ENCODE results near the gene RASA3.

RASA3 gene

DNA sequence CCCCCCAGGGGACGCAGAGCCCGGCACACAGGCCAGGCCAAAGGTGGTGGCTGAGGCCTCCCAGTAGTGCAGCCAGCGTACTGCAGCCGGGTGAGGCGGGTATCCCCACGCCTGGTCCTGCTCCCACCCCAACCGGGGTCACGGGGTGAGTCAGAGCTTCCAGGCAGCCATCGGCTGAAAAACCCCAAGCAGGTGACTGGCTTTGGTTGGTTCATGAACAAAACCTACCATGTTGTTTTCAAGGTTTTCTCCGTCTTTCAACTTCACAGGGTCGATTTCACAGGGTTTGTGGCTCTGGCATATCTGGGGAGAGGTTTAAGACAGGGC is 116.5 kb downstream of the RASA3 start:
- Histone ChIP-seq H3K27ac (ENCODE audit: low read length) (no peak overlapping the region), H3K36me3 (ENCODE audit: insufficient read depth, low read length) (peaks cover 91% of the 10 kb centered on the region), H3K27me3 (ENCODE audit: insufficient read depth, low read length, poor library complexity) (no peaks in the 10 kb centered on the region), H3K4me3 (ENCODE audit: low read depth in 1 of 2, low read length in 2 of 2) (no peak overlapping the region), H3K9ac (ENCODE audit: low read depth, low read length) (no peak overlapping the region), H3K4me1 (ENCODE audit: insufficient read depth, low read length) (no peaks in the 10 kb centered on the region), H3K4me2 (ENCODE audit: insufficient read depth, low read length) (no peak overlapping the region), H3K79me2 (ENCODE audit: insufficient read depth, low read length) (no peaks in the 10 kb centered on the region), H2AFZ (ENCODE audit: low read depth, low read length) (no peak overlapping the region), H4K20me1 (ENCODE audit: insufficient read depth, low read length) (peaks cover 10% of the 10 kb centered on the region; the same call in 1 of the 2 replicates), H3K9me3 (ENCODE audit: insufficient read depth, low read length, severe bottlenecking) (no peaks in the 10 kb centered on the region)
- ATAC-seq (ENCODE audit: insufficient read depth, low read depth) (no peak), DNase-seq (no peak)
- no peak for TF ChIP-seq EZH2 (IDR thresholded peaks at IDR 0.05; ENCODE audit: borderline replicate concordance, low read depth, low read length, severe bottlenecking)
- TF ChIP-seq, protein P1, sequence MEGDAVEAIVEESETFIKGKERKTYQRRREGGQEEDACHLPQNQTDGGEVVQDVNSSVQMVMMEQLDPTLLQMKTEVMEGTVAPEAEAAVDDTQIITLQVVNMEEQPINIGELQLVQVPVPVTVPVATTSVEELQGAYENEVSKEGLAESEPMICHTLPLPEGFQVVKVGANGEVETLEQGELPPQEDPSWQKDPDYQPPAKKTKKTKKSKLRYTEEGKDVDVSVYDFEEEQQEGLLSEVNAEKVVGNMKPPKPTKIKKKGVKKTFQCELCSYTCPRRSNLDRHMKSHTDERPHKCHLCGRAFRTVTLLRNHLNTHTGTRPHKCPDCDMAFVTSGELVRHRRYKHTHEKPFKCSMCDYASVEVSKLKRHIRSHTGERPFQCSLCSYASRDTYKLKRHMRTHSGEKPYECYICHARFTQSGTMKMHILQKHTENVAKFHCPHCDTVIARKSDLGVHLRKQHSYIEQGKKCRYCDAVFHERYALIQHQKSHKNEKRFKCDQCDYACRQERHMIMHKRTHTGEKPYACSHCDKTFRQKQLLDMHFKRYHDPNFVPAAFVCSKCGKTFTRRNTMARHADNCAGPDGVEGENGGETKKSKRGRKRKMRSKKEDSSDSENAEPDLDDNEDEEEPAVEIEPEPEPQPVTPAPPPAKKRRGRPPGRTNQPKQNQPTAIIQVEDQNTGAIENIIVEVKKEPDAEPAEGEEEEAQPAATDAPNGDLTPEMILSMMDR (IDR thresholded peaks at IDR 0.05; ENCODE audit: borderline replicate concordance, extremely low read depth, low read length, poor library complexity, severe bottlenecking): no peak

DNA sequence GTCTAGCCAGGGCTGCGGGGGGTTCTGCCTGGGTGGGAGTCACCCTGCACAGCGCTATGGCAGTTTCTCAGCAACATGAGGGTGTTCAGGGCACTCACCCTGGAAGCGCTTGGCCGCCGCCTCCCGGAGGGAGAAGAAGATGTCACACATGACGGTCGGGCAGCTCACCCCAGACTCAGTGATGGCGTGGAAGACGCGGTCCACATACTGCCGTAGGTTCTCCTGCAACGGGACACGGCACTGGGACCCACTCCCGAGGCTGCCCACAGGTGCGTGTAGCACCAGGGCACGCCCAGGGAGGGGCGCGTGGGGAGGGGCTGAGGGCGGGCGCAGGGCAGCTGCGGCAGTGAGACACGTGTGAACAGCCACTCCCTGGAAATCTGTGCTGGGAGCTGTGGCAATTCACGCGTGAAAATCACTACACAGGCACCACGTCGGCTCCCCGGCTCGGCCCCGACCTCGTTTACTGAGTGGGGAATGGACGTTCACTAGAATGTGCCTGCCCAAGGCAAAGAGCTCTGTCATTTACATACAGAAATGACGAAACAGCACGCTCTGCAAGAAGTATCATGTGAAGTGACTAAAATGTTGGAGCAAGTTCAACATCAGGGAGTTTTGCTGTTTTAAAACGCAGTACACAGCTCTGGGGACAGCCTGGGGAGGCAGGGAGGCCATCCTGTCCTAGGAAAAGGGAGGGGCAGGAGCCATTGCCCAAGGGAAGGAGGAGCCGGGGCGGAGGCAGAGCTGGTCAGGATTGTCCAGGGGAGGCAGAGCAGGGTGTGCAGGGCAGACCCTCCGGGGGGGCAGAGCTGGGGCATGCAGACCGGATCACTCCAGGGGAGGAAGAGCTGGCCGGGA is 117.1 kb downstream of the RASA3 start:
- TF ChIP-seq, protein P1 (IDR thresholded peaks at IDR 0.05; ENCODE audit: borderline replicate concordance, extremely low read depth, low read length, poor library complexity, severe bottlenecking): no peak
- no peak for TF ChIP-seq EZH2 (IDR thresholded peaks at IDR 0.05; ENCODE audit: borderline replicate concordance, low read depth, low read length, severe bottlenecking)
- DNase-seq (no peak), ATAC-seq (ENCODE audit: insufficient read depth, low read depth) (no peak)
- peaks cover 89% of the 10 kb centered on the region for H3K36me3 ChIP-seq (ENCODE audit: insufficient read depth, low read length)
- H4K20me1 ChIP-seq (ENCODE audit: insufficient read depth, low read length): peaks cover 12% of the 10 kb centered on the region; the same call in 1 of the 2 replicates
- H3K27me3 ChIP-seq (ENCODE audit: insufficient read depth, low read length, poor library complexity): no peaks in the 10 kb centered on the region
- H3K4me2 ChIP-seq (ENCODE audit: insufficient read depth, low read length): no peak overlapping the region
- no peak overlapping the region for H3K9ac ChIP-seq (ENCODE audit: low read depth, low read length)
- H3K9me3 ChIP-seq (ENCODE audit: insufficient read depth, low read length, severe bottlenecking): no peaks in the 10 kb centered on the region
- H3K79me2 ChIP-seq (ENCODE audit: insufficient read depth, low read length): no peaks in the 10 kb centered on the region
- H3K27ac ChIP-seq (ENCODE audit: low read length): no peak overlapping the region
- no peaks in the 10 kb centered on the region for H3K4me1 ChIP-seq (ENCODE audit: insufficient read depth, low read length)
- H2AFZ ChIP-seq (ENCODE audit: low read depth, low read length): no peak overlapping the region
- H3K4me3 ChIP-seq (ENCODE audit: low read depth in 1 of 2, low read length in 2 of 2): no peak overlapping the region

DNA sequence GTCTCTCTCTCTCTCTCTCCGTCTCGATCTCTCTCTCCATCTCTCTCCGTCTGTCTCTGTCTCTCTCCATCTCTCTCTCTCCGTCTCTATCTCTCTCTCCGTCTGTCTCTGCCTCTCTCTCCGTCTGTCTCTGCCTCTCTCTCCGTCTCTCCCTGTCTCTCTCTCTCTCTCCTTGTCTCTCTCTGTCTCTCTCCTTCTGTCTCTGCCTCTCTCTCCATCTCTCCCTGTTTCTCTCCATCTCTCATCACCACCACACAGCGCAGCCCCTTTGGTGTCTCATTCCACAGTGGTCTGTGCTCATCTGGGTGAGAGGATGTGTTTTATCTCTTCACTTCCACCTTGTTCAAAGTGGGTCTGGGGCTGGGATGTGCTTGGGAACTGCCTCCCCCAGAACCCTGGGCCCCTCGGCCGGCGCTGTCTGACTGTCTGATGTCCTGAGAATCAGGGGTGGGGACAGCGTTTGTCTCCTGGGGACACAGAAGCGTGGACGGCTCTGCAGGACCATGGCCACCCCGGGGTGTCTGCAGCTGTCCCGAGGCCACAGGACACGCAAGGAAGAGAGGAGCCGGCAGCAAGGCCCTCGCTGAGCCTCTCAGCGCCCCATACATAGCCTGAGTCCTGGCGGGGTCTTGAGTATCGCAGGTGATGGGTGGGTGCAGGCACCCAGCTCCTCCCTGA is 118.3 kb downstream of the RASA3 start:
- H3K27me3 ChIP-seq (ENCODE audit: insufficient read depth, low read length, poor library complexity): no peaks in the 10 kb centered on the region
- TF ChIP-seq, protein P1 (IDR thresholded peaks at IDR 0.05; ENCODE audit: borderline replicate concordance, extremely low read depth, low read length, poor library complexity, severe bottlenecking): no peak
- no peak for TF ChIP-seq EZH2 (IDR thresholded peaks at IDR 0.05; ENCODE audit: borderline replicate concordance, low read depth, low read length, severe bottlenecking)
- no peak for ATAC-seq (ENCODE audit: insufficient read depth, low read depth)
- no peak overlapping the region for H3K4me3 ChIP-seq (ENCODE audit: low read depth in 1 of 2, low read length in 2 of 2)
- no peak overlapping the region for H3K4me2 ChIP-seq (ENCODE audit: insufficient read depth, low read length)
- no peak overlapping the region for H3K9ac ChIP-seq (ENCODE audit: low read depth, low read length)
- peaks cover 7% of the 10 kb centered on the region; the same call in 1 of the 2 replicates for H4K20me1 ChIP-seq (ENCODE audit: insufficient read depth, low read length)
- no peak for DNase-seq
- no peak overlapping the region for H2AFZ ChIP-seq (ENCODE audit: low read depth, low read length)
- no peaks in the 10 kb centered on the region for H3K9me3 ChIP-seq (ENCODE audit: insufficient read depth, low read length, severe bottlenecking)
- peaks cover 93% of the 10 kb centered on the region for H3K36me3 ChIP-seq (ENCODE audit: insufficient read depth, low read length)
- no peak overlapping the region for H3K27ac ChIP-seq (ENCODE audit: low read length)
- no peaks in the 10 kb centered on the region for H3K79me2 ChIP-seq (ENCODE audit: insufficient read depth, low read length)
- no peaks in the 10 kb centered on the region for H3K4me1 ChIP-seq (ENCODE audit: insufficient read depth, low read length)

All from DND-41 (cell line).